Thoracic aorta (tissue), 2 donors: ENCODE data around the gene XYLT1. TPM values are rescaled to one million over a fixed set of nuclear protein-coding genes. Genes with fewer than 3 reads are reported as not detected.

Experiments
- ATAC-seq: fragments of 150-250 bp; one replicate; pipeline ENCODE4 v1.8.0; 2017; ENCODE audit warnings: low read depth; ENCODE audit not compliant: insufficient number of reproducible peaks, low FRiP score
- DNase-seq: peaks from one replicate; pipeline ENCODE4 v3.0.0-alpha.2; 2020; ENCODE audit warnings: low spot score
- H3K27ac ChIP-seq, 2 donors: fragments of 200-600 bp; sonication (generic); 1 replicate in 1 of 2; 2 replicates in 1 of 2; pipeline ENCODE4 v1.5.1; 2016; ENCODE audit warnings: mild to moderate bottlenecking in 2 of 2, moderate library complexity in 2 of 2
- H3K27me3 ChIP-seq: fragments of 200-600 bp; sonication (generic); replicated peaks from 2 replicates; pipeline ENCODE4 v1.6.0; 2016; ENCODE audit warnings: mild to moderate bottlenecking; ENCODE audit not compliant: insufficient read depth
- H3K36me3 ChIP-seq: fragments of 200-600 bp; sonication (generic); one replicate; pipeline ENCODE4 v1.5.1; 2016
- H3K4me1 ChIP-seq, 2 donors: fragments of 200-600 bp; sonication (generic); 1 replicate in 1 of 2; 2 replicates in 1 of 2; pipeline versions ENCODE4 v1.5.1 to v1.6.0; 2016; ENCODE audit warnings: low read depth in 2 of 2, mild to moderate bottlenecking in 1 of 2; ENCODE audit not compliant: control insufficient read depth in 1 of 2
- H3K4me3 ChIP-seq: fragments of 200-600 bp; sonication (generic); 2 replicates; pipeline ENCODE4 v1.5.1; 2016; ENCODE audit warnings: mild to moderate bottlenecking
- H3K9me3 ChIP-seq: fragments of 200-600 bp; sonication (generic); 2 replicates; pipeline ENCODE4 v1.5.1; 2016
- total RNA-seq, 2 donors: library from RNA; depleted of rRNA; stranded (reverse); fragments of >200 nt; gene quantifications; one replicate each; pipeline versions ENCODE4 v1.1.0 to v1.2.3, GENCODE V29; 2016
- TF ChIP-seq, protein P1 (sequence below): fragments of 200-600 bp; sonication (generic); IDR thresholded peaks from one replicate; pipeline ENCODE4 v1.5.1; 2019; ENCODE audit warnings: antibody characterized with exemption

The XYLT1 gene
- total RNA-seq, 2 donors from 2014 or later = 13.1 to 22.5 TPM

DNA sequence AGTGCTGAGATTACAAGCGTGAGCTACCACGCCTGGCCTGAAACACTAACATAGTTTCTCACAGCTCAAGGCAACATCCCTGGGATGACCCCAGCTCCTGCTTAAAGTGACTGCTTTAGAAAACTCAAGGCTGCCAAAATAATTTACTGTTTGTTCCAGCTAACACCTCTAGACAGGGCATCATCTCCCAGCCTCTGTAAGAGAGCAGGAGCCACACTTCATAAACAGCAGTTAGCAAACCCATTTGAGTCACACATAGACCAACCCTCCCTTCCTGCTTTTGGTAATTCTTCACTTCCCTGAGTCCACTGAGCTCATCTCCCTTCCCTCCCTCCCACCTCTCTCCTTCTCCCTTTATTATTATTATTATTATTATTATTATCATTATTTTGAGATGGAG is 201.3 kb downstream of the XYLT1 start:
- TF ChIP-seq, protein P1, sequence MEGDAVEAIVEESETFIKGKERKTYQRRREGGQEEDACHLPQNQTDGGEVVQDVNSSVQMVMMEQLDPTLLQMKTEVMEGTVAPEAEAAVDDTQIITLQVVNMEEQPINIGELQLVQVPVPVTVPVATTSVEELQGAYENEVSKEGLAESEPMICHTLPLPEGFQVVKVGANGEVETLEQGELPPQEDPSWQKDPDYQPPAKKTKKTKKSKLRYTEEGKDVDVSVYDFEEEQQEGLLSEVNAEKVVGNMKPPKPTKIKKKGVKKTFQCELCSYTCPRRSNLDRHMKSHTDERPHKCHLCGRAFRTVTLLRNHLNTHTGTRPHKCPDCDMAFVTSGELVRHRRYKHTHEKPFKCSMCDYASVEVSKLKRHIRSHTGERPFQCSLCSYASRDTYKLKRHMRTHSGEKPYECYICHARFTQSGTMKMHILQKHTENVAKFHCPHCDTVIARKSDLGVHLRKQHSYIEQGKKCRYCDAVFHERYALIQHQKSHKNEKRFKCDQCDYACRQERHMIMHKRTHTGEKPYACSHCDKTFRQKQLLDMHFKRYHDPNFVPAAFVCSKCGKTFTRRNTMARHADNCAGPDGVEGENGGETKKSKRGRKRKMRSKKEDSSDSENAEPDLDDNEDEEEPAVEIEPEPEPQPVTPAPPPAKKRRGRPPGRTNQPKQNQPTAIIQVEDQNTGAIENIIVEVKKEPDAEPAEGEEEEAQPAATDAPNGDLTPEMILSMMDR = no peak
- Histone ChIP-seq H3K36me3 (no peaks in the 10 kb centered on the region), H3K27ac (no peak overlapping the region), H3K27me3 (no peaks in the 10 kb centered on the region), H3K9me3 (no peaks in the 10 kb centered on the region), H3K4me1 (peaks cover 5 to 19% of the 10 kb centered on the region in 2 donors), H3K4me3 (no peak overlapping the region)
- ATAC-seq (no peak), DNase-seq (no peak)

DNA sequence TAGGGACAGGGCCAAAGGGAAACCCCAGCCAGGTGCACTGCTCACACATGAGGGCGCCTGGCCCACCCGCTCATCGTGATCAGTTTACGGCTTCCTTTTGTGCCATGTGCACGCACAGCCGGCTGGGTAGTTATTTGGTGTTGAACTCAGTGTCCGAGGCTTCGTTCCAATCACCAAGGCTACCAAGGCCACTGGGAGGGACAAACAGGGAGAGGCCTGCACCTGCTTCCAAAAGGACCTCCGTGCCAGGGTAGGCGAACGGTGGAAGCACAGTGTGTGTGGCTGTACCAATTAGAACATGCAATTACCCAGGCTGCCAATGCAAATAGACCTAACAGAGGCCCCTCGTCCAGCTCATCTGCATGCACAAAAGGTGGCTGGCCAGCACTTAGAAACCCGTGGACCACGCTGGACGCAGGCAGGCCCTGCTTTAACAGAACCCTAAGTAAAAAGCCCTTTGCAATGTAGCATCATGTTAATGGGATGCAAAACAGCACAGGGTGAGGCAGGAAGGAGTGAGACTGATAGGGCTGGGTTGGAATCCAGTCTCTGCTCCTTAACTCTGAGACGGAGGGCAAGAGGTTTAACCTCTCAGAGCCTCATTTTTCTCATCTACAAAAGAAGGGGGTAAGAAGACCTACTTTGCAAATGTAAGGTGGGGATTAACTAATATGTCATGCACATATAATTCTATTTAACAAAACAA is 204.0 kb downstream of the XYLT1 start:
- Histone ChIP-seq H3K4me1 (peaks cover 3 to 17% of the 10 kb centered on the region in 2 donors), H3K9me3 (no peaks in the 10 kb centered on the region), H3K27me3 (no peaks in the 10 kb centered on the region), H3K36me3 (no peaks in the 10 kb centered on the region), H3K27ac (no peak overlapping the region), H3K4me3 (no peak overlapping the region)
- TF ChIP-seq, protein P1 = no peak
- ATAC-seq = no peak
- DNase-seq = no peak

DNA sequence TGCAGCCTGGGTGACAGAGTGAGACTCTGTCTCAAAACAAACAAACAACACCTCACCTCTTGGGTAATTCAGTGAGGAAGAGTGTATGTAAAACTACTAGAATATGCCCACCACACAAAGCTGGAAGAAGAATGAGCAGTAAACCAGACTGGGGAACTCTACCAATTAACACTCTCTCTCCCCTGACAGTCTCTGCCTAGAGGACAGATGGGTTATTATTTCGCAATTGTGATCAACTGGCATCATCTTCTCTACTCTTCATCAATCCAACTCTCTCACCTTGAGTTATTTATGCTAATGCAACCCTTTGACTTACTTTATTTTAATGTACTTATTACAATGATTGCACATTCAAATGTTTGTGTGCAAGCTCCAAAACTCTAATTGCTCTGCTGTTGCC is 205.6 kb downstream of the XYLT1 start:
- no peak for ATAC-seq
- Histone ChIP-seq H3K27me3 (no peaks in the 10 kb centered on the region), H3K4me1 (peaks cover 0 to under 1% of the 10 kb centered on the region in 2 donors), H3K4me3 (no peak overlapping the region), H3K9me3 (no peaks in the 10 kb centered on the region), H3K27ac (no peak overlapping the region), H3K36me3 (no peaks in the 10 kb centered on the region)
- no peak for DNase-seq
- TF ChIP-seq, protein P1 = no peak

DNA sequence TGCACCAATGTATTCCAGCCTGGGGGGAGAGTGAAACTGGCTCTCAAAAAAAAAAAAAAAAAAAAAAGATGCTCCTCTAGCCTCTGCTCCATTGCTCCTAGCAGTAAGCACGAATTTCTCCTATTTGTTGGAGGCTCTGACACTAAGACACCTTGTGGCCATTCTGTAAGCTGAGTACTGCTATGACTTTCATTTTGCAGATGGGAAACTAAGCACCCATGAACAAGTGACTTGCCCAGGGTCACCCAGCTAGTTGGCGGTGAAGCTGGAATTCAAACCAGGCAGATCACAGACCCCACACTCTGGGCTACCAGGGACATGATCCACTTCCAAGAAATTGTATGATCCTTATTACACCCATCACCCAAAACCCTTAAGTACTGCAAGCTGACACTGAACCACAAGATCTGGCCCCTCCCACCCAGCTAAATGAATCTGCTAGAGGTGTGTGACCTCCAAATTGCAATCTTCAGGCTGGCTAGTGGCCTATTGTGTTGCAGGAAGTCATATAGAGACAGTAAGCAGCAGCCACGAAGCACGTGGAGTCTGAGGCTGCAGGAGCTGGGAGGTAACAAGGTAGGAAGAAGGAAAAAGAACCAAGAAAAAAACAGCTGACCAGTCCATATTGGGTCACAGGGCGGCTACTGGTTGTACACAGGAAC is 209.4 kb downstream of the XYLT1 start:
- TF ChIP-seq, protein P1 = no peak
- no peak for ATAC-seq

DNA sequence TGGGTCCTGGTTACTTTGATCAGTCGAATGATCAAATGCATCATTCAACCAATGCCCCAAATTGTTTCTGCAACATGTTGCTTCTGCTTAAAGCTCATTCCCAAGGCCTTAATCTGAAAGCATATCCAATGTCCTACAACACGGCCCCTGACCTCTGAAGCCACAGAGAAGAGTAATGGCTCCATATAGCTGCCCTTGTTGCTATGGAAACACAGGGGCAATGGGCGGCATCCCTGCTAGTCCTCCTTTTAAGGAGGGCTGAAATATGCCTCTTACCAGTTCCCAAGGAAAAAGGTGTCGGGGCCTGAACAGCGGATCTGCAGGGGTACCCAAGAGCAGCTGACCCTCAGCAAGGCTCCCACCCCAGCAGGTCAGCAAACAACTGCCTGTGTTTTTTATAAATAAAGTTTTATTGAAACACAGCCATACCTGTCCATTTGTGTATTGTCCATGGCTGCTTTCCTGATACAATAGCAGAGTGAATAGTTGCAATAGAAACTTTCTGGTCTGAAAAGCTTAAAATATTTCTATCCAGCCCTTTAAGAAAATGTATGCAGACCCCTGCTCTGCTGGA is 210.4 kb downstream of the XYLT1 start:
- Histone ChIP-seq H3K36me3 (no peaks in the 10 kb centered on the region), H3K27ac (no peak overlapping the region), H3K4me1 (no peaks in the 10 kb centered on the region), H3K4me3 (no peak overlapping the region), H3K9me3 (no peaks in the 10 kb centered on the region), H3K27me3 (no peaks in the 10 kb centered on the region)
- ATAC-seq (no peak), DNase-seq (no peak)
- TF ChIP-seq, protein P1 = no peak

More for the DNA sequence above, 209.4 kb downstream of the XYLT1 start:
- Histone ChIP-seq H3K27ac (no peak overlapping the region), H3K4me1 (no peaks in the 10 kb centered on the region), H3K4me3 (no peak overlapping the region), H3K36me3 (no peaks in the 10 kb centered on the region), H3K9me3 (no peaks in the 10 kb centered on the region), H3K27me3 (no peaks in the 10 kb centered on the region)
- no peak for DNase-seq
